ENCODE measurements around the gene ZNF407.

ZNF407 gene

DNA sequence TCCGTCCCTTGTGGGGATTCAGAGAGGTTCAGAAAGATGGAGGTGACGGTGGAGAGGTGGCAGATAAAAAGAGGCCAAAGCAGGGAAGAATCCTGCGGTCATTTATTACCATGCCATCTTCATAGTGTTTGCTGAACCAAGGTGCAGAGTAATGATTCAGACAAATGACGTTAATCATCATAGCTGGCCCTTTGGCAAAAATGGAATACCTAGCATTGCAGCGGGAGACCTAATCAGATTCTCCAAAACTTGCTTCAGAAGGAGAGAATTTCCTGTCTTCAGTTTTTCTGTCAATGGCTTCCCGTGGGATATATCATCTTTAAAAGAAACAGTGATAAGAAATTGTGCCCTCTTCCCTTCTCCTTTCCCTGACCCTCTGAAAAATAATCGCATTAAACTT lies 435.8 kb downstream of the ZNF407 start:
- no peak for DNase-seq

DNA sequence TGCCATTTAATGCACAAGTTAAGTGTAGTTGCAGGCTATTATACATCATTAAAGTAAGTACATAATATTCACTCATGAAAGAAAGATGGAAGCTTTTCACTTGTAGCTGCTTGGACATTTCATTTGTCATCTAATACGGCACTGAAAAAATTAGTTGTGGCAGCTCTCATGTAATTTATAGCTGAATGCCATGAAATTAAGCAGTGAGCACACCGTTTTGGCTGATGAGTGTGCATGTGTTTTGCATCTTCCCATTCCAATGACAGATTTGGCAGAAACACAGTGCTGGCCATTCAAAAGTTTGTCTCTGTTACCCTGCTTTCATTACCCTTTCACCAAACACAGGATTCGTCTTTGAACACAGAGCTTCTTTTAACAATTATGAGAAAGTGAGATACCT lies 437.3 kb downstream of the ZNF407 start:
- DNase-seq: no peak

DNA sequence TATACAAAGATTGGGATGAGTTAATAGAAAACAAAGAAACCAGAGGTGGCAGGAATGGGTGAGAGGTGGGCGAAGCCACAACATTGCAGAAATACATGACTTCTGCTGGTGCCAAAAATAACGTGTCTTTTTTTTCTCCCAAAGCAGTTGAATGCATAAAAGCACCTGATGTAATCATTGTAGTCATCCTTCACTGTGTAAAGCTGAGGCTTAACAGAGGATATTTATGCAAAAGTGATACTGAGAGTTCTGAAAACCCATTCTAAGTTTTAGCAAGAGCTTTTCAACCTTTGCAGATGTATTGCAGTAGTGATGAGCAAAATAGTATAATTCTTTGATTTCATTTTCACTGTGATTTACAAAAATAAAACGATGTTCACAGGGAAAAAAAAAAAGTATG lies 438.3 kb downstream of the ZNF407 start:
- no peak for DNase-seq

DNA sequence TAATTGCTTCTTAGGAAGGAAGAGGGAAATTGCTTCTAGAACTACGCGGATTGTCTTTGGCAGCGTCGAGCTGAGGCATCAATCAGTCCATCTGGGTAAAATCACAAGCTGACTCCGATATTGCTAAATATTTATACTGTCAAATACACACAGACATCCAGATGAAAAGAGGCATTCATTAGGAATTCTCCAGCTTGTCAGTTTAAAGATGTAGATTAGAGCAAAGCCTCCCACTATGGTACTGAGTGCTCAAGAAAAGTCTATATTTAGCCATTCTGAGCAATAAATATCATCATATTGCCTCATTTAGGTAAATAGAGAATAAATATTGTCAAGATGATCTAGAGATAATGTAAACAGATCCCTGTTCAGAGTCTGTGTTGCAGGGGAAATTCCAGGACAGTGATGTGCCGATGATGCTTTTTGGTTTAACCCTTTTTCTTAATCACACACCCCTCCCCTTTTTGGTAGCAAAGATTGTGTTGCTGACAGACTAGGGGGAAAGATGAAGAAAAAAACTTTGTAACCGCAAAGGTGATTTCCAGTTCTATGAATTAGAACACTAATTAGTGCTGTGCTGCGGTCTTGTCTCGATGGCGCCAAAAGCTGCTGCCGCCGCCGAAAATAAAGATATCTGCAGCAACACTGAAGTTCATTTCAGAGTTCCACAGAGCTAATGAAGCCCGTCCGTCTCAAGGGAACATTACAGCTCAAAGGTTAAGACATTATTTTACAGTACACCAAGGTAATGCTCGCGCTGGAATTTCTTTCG lies 439.4 kb downstream of the ZNF407 start:
- no peak for DNase-seq

DNA sequence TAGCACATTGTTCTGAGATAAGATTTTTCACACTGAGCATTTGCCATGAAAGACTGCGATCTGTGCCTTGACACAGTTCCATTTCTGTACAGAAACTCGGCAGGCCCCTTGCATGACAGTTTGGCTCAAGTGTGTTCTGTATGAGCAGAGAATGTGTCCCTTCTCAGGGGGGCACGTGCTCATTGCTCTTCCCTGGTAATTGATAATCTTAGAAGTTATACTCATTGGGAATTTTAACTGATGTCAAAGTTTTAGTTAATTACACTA lies 440.0 kb downstream of the ZNF407 start:
- DNase-seq: no peak

DNA sequence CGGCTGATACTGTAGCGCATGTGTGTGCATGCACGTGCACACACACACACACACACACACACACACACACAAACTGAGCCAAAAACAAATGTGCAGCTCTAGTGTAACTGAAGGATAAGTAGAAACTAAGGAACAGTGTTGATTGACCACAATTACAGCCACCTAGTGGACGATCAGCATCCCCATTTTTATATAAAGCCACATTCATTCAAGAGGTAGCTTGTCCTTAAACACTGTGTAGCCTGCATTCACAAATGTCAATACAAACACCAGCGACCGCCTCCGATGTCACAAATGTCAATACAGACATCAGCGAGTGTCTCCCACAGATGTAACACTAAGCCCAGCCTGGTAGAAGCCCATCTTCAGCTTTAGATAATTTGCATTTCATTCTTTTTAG lies 443.9 kb downstream of the ZNF407 start:
- no peak for DNase-seq

DNA sequence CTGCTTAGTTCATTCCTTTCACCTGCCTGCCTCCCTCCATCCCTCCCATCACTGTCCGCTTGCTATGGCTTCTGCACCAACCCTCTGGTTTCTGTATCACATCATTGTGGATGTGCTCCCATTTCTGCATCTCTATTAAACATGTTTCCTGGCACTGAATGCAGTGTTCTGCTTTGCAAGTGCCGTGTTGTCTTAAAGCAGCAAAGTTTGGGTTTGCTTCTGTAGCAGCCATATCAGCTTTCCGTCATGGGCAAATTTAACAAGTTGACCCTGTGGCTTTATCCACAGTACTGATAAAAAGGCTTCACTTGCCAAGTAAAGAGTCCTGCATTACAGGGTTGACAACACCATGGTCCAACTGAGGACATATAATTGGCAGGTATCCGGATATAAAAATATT lies 445.8 kb downstream of the ZNF407 start:
- no peak for DNase-seq

DNA sequence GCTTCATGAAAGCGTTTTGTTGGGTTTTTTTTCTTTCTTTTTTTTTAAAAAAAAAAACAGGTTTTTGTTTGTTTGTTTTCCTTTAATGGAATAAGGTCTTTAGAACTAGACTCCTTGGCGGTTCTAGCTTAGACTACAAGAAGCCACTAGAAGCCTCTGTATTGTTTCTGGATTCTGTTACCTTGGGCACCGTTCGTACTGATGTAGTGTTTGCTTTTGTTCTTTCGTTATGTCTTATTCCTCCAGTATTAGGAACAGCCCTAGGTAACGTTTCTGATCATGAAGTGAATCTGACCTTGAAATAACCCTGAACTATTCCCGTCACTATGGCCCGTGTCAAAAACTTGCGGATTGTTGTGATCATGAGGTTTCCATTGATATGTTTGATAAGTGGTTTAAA lies 446.6 kb downstream of the ZNF407 start:
- DNase-seq: no peak

DNA sequence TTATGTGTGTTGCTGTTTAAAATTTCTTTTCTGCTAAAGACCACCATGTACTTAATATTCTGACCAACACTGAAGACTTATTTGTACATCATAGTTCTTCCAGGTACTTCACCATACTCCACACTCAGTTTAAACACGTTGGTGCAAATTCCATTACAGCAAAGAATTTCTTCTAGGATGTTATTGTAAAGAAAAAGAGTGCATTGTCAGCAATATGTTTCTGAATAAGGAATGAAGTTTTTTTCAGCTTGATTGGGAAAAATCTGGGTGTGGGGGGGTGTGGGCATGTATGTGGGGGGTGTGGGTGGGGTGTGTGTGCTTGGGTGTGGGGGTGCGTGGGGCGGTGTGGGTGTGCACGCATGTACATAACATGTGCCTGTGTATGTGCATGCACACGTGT lies 447.1 kb downstream of the ZNF407 start:
- DNase-seq: no peak

DNA sequence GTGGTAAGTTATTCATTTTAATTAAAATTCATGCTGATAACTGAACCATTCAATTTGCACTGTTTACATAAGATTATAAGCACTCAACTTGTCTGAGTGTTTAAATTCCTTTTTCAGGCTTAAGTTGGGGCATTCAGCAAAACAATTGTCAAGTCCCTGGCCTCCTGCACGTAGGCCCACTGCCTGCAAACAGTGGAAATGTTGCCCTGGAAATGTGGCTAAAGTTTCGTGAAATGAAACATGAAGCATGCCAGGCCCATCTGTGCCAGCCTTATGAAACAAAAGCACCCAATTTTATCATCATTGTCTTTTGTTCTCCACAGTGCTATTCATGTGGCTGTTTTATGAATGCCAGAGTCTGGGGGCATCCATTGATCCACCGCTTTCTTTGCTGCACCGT lies 447.6 kb downstream of the ZNF407 start:
- DNase-seq: no peak

DNA sequence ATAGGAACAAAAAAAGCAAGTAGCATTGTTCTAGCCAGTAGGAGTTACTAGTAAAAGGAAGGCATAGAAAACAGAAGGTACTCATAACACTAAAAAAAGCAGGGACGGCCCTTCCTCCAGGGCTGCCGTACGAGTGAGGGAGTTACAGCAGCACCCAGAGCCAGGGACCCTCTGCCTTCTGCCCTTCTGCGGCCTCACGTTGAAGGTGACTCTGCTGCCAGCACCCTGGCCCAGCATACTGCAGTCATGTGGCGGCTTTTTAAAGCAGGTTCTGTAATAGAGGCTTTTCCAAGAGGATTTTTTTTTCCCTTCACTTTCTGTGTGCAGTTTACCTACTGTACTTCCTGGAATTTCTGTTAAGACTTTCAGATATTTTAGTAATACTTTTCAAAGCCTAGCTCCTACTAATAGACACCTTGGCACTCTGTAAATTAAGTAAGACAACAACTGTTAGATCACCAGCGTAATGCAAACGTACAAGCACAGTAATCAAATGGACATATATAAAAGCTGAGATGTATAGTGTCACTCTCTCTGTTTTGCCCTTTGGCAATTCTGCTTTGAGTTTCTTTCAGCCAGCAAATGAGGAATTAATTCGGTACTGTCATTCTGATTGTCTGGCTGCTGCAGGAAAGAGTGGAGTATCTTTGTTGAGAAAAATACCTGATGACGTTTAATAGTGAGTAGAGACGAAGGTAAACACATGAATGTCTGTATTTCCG lies 449.7 kb downstream of the ZNF407 start:
- DNase-seq: no peak

DNA sequence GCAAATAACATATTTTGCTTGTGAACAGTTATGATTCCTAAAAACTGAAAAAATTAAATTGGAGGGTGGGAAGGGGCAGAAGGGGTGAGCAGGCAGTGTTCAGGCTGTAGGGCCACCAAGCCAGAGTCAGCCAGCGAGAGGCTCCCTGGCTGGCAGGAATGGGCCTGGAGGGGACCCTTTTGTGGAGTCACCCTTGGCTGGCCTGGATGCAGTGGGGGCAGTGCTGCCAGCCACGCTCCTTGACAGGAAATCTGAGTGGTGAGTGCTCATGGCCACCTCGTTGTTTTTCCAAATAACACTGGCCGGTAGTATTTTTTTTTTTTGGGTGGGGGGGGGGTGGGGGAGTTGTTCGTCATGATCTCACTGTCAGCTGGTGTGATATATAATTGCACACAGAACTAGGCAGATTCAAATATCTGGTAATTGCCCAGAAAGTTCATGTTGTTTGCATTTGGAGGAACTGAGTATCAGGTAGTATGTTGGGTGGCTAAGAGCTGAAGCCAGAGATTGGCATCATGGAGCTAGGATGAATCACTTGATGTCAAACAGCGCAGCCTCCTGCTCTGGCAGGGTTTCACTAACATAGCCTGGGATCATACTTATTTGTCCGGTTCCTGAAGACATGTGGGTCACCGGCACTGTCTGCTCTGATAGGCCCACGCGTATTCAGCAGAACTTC lies 451.2 kb downstream of the ZNF407 start:
- no peak for DNase-seq

DNA sequence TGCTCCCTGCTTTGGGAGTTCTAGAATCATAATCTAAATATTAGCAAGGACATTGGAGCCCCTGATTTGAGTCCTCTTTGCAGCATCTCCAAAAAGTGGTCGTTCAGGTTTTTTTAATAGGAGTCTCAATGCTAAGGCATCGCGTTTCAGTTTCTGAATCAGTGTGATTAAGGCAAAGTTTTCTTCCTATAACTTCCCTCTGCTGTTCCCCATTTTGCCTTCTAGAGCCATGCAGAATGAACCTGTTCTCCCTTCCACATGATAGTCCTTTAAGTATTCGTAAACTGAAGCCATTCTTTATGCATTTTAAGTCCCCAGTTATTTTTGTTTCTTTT lies 451.8 kb downstream of the ZNF407 start:
- DNase-seq: no peak

DNA sequence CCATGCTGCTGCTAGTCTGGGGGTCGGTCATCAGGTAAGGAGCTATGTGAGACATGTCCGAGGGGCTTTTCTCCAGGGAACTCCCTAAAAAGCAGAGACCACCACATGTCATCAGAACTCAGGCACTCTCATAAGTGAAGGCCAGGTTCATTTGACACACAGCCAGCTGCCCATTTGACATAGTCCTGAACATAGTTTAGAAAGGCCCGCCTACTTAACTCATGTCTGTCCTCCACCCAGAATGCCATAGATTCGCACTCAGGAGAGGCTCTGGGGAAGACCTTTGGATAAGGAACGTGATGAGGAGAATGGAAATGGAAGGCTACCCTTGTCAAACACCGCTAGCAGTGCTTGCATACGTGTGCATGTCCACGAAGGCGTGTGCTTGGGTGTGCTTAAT lies 454.1 kb downstream of the ZNF407 start:
- no peak for DNase-seq

DNA sequence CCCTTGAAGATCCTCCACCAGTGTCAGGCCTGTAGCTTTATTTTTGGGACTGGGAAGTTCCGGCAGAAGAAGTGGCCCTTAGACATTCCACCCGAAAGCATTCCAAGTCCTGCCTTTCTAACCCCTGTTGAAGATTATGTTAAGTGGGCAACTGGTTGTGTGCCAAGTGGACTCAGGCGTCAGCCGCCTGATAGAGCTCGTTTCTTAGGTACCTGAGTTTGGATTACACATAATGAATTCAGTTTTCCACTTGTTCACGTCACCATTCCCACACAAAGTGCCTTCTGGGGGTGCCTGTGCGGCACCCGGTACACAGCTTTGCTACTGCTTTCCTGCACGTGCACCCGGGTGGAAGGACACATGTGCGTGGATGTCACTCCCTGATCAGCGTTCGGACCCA lies 454.8 kb downstream of the ZNF407 start:
- no peak for DNase-seq

DNA sequence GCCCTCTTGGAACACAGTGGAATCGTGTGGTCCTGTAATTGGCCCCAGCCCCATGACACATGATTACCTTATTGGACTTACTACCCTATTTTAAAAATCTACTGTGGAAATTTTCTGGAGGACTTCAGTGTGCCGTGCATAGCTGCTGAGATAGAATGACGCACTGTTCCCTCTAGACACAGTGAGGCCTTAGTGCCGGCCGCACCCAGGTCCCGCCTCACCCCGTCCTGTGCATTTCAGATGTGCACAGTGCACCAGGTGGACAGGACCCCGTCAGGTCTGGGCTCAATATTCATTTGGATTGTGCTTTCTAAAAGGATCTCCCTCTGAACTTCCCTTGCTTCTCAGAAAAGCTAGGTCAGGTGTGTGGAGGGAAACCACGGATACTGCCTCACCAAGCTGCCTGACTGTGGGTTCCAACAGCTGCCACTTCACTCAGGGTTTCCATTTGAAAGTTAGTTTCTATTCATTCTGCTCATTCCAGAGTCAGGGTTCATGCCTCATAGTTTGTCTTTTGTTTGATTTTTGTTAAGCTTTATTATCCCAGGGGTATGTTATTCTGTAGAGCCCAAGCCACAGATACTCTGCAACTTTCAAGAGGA lies 455.5 kb downstream of the ZNF407 start:
- DNase-seq: no peak

DNA sequence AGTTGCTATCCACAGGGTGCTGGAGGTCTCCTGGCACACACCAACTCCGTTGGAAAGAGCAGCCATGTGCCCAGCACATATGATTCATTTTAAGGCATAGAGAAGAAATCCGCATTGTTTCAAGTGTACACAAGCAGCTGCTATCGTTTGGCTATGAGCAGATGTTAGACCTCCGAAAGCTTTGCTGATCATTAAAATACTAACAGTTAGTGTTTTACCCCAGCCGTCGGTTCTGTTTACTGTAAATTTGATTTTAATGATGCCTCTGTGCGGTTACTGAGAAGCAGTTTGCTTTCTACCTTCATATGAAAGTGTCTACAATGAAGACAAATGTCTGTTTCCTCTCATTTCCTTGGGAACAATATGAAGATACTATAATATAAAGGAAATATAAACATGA lies 456.4 kb downstream of the ZNF407 start:
- no peak for DNase-seq

DNA sequence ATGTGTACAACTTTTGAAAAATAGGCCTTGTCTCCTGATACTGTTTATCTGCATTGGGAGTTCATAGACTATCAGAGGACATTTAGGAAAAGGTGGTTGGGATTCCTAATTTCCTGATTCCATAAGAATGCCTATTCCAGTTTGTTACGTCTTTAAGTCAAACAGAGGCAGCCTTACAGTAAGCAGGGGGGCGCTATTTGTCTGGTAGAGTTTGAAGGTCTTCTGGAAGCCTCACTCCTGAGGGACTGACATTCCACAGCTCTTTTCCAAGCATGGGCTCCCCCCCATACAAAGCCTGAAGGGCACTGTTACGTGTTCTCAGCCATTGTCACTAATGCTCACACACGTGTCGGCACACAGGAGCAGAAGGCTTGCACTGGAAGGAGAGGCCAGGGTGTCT lies 456.9 kb downstream of the ZNF407 start:
- no peak for DNase-seq

DNA sequence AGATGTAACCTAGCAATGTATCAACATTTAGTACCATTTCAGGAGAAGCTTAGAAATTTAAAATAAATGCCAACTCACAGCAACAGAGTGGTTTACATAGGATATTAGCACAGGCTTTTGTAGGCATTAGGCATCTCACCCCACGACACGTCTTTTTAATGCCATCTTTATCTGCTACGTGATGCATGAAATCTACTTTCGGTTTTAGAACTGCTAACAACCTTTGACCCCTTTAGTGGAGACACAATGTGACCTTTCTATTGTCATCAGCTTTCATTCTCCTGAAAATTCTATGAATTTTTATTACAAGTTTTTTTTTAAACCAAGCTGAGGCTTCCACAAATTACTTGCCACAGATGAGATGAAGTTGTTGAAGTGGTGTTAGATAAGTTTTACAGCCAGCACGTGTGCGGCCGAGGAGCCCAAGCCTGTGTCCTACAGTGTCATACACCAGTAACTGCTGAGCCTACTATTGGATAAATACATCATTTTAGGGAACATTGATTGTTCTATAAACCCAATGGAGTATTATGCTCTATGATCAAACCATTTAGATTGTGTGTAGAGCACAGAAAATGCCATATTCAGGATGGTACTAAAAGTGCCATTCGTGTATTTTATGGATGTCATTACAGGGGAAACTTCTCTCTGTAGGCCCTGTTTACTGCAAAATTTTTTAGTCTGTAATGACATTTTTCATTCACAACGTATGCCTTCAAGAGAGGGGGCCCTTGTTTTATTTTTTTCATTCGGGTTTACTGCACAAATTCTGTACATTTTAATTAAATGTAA lies 459.7 kb downstream of the ZNF407 start:
- no peak for DNase-seq

DNA sequence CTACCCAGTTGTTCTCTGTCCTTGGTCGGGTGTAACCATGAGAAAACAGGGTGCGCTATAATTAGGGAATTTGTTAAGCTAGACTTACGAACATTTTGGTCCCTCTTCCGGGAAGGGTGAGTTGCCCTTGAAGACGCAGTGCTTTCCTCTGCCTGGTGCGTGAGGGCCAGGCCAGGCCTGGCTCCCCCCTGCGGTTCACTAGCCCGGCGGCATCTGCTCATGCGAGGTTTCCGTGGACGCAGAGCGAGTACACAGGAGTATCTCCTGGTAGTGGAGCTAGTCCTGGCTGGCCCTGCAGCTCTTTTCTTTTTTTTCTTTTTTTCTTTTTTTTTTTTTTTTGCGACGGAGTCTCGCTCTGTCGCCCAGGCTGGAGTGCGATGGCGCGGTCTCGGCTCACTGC lies 462.5 kb downstream of the ZNF407 start:
- DNase-seq: no peak

DNA sequence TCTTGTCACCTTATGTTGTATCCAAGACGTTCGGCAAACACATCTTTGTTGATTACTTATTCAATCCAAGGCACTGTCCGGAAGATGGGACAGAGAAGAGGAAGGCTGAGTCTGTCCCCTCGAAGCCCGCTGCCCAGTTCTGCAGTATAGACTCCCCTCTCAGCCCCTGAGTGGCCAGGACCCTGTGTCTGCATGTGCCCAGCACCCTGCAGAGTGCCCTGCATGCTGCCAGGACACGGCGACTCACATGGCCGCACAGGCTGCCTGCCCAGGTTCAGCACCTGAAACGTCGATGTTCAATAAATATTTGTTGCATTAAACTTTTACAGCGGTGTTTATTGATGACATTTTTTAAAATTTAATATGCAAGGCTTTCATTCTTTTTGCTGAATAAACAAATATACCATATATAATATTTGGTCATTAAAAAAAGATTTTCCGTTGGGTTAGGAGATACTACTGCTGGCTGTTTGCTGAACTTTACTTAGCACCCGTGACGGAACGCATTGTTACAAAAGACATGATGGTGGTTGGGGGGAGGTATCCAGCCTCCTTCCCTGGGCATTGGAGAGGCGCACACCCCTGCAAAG lies 464.7 kb downstream of the ZNF407 start:
- no peak for DNase-seq

DNA sequence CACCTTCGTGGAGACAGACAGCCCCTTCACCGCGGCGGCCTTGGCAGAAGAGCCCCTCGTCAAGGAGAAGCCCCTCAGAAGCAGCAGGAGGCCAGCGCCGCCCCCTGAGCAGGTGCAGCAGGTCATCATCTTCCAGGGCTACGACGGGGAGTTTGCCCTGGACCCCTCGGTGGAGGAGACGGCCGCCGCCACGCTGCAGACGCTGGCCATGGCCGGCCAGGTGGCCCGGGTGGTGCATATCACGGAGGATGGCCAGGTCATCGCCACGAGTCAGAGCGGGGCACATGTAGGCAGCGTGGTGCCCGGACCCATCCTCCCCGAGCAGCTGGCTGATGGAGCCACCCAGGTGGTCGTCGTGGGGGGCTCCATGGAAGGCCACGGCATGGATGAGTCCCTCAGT lies 465.5 kb downstream of the ZNF407 start:
- DNase-seq: no peak
